PC-3 (cell line): ENCODE measurements around the gene TMEM161A. TPM values are rescaled to one million over a fixed set of nuclear protein-coding genes. Genes with fewer than 3 reads are reported as not detected.

Source experiments
- ATAC-seq: fragments of 200-7000 bp; cut with Tn5 transposase; 2 replicates; pipeline ENCODE4 v1.9.1; 2020; ENCODE audit warnings: mild to moderate bottlenecking, moderate library complexity
- Bru-seq: library from RNA; stranded (reverse); fragments of 400-500 nt; gene quantifications from one replicate; lab custom pipeline; 2021; lab: Mats Ljungman, UMichigan
- BruChase-seq, 2 experiments: library from RNA; stranded (reverse); fragments of 400-500 nt; gene quantifications; one replicate each; lab custom pipeline; 2021; lab: Mats Ljungman, UMichigan
- BruUV-seq: library from RNA; stranded (reverse); fragments of 400-500 nt; replicated peaks from 2 replicates; lab custom pipeline; 2021; lab: Mats Ljungman, UMichigan
- CTCF ChIA-PET: fragments of 300-600 bp; sonication (Branson Sonifier 250); formaldehyde crosslinking; loops from one replicate; lab custom pipeline; 2022; ENCODE audit warnings: antibody characterized with exemption; lab: Charles Lee
- POLR2A ChIA-PET: fragments of 300-600 bp; sonication (Branson Sonifier 250); formaldehyde crosslinking; loops from one replicate; lab custom pipeline; 2022; ENCODE audit warnings: antibody characterized with exemption; ENCODE audit not compliant: unreplicated experiment; lab: Charles Lee
- DNase-seq: peaks from one replicate; pipeline ENCODE4 v3.0.0-alpha.2; 2015
- H2AFZ ChIP-seq: fragments of 300-600 bp; sonication (generic); 2 replicates; pipeline ENCODE4 v1.6.0; 2016; ENCODE audit warnings: antibody characterized with exemption, low read length
- H3F3A ChIP-seq: fragments of 300-600 bp; sonication (generic); one replicate; pipeline ENCODE4 v1.6.0; 2017; ENCODE audit warnings: antibody characterized with exemption, low read length, control low read depth, mild to moderate bottlenecking; ENCODE audit not compliant: unreplicated experiment
- H3K27ac ChIP-seq: fragments of 300-600 bp; sonication (generic); 2 replicates; pipeline ENCODE4 v1.5.1; 2016; ENCODE audit warnings: mild to moderate bottlenecking, low read length
- H3K27me3 ChIP-seq: fragments of 300-600 bp; sonication (generic); 2 replicates; pipeline ENCODE4 v1.6.1; 2016; ENCODE audit warnings: low read length, mixed read lengths
- H3K36me3 ChIP-seq: fragments of 300-600 bp; sonication (generic); 2 replicates; pipeline ENCODE4 v1.6.1; 2016; ENCODE audit warnings: low read depth, mixed run types, low read length, mixed read lengths
- H3K4me1 ChIP-seq: fragments of 300-600 bp; sonication (generic); 2 replicates; pipeline ENCODE4 v1.5.1; 2016; ENCODE audit warnings: low read length; ENCODE audit not compliant: insufficient read depth
- H3K4me2 ChIP-seq: fragments of 300-600 bp; sonication (generic); 2 replicates; pipeline ENCODE4 v1.6.0; 2016; ENCODE audit warnings: low read length
- H3K4me3 ChIP-seq: fragments of 300-600 bp; sonication (generic); 2 replicates; pipeline ENCODE4 v1.5.1; 2016; ENCODE audit warnings: mild to moderate bottlenecking, low read length, mixed read lengths
- H3K79me2 ChIP-seq: fragments of 300-600 bp; sonication (generic); 2 replicates; pipeline ENCODE4 v1.6.1; 2017; ENCODE audit warnings: low read length, mixed read lengths
- H3K9ac ChIP-seq: fragments of 300-600 bp; sonication (generic); 2 replicates; pipeline ENCODE4 v1.6.0; 2016; ENCODE audit warnings: mild to moderate bottlenecking, low read length
- H3K9me2 ChIP-seq: fragments of 300-600 bp; sonication (generic); replicated peaks from 2 replicates; pipeline ENCODE4 v1.6.1; 2016; ENCODE audit warnings: mixed run types, low read length, mixed read lengths
- H3K9me3 ChIP-seq: fragments of 300-600 bp; sonication (generic); 2 replicates; pipeline ENCODE4 v1.6.1; 2016; ENCODE audit warnings: low read length, mixed read lengths
- H4K20me1 ChIP-seq: fragments of 300-600 bp; sonication (generic); 2 replicates; pipeline ENCODE4 v1.6.1; 2016; ENCODE audit warnings: low read length, mixed read lengths
- CTCF ChIP-seq: fragments of 300-600 bp; sonication (generic); conservative IDR thresholded peaks from 2 replicates; pipeline ENCODE4 v1.5.1; 2017; ENCODE audit warnings: antibody characterized with exemption, low read depth, mild to moderate bottlenecking, low read length
- EZH2 ChIP-seq: fragments of 300-600 bp; sonication (generic); IDR thresholded peaks from one replicate; pipeline ENCODE4 v1.6.1; 2017; ENCODE audit warnings: antibody characterized with exemption, mild to moderate bottlenecking, low read length; ENCODE audit not compliant: unreplicated experiment
- EZH2phosphoT487 ChIP-seq: fragments of 300-600 bp; sonication (generic); IDR thresholded peaks from 2 replicates; pipeline ENCODE4 v1.6.1; 2018; ENCODE audit warnings: mild to moderate bottlenecking, antibody characterized with exemption, low read length, borderline replicate concordance
- intact Hi-C: fragments of 100-400 bp; cut with micrococcal nuclease; formaldehyde crosslinking; loops from 2 replicates; pipeline ENCODE4 v1.9.0; 2023
- long read RNA-seq: library from polyadenylated mRNA; unstranded; transcript quantifications from one replicate; pipeline ENCODE4 v2.0.0, GENCODE V29; 2021; ENCODE audit not compliant: unreplicated experiment
- total RNA-seq: library from RNA; depleted of rRNA; stranded (reverse); fragments of >200 nt; gene quantifications from 2 replicates; pipeline ENCODE4 v1.2.3, GENCODE V29; 2014; rRNA removed

TMEM161A gene
- total RNA-seq (49.9 and 90.0 TPM in 2 replicates), Bru-seq, nascent RNA (percentile 52 among the genes with signal in this experiment), BruChase-seq, experiment 1, labeled RNA remaining after a 6-hour chase (percentile 58 among the genes with signal in this experiment), BruChase-seq, experiment 2, labeled RNA remaining after a 2-hour chase (percentile 56 among the genes with signal in this experiment)
- long read RNA-seq, transcript TMEM161A-201 (12 exons, 1,820 nt): major isoform, 47 of 87 reads
- long read RNA-seq, transcript TMEM161A-202 (10 exons, 1,930 nt): minor isoform, 5 of 87 reads
- long read RNA-seq, partial matches to known transcripts: 14 of 87 reads
- long read RNA-seq, other reads (novel, unspliced or antisense): 15 of 87 reads

GRCh38 chr19:19138109-19138981 lies at the start of gene TMEM161A:
Gene TMEM161A (minus strand): TSS chr19:19138478. CDS start chr19:19138428, 50 bp downstream.
- H3K4me1 ChIP-seq: peaks cover 11% of the 10 kb centered on the region; the same call in 1 of the 2 replicates
- peak within 1 kb of the TSS; percentile 95 for H2AFZ ChIP-seq
- peak within 1 kb of the TSS; percentile 100 for H3K4me2 ChIP-seq
- no peaks in the 10 kb centered on the region for H3K9me3 ChIP-seq
- ATAC-seq (peak; percentile 100), DNase-seq (peak; percentile 98)
- TF ChIP-seq CTCF (no peak), EZH2phosphoT487 (no peak), EZH2 (no peak)
- H3K27me3 ChIP-seq: no peaks in the 10 kb centered on the region
- peak within 1 kb of the TSS; percentile 85 for H3K4me3 ChIP-seq
- H3K36me3 ChIP-seq: no peaks in the 10 kb centered on the region; the same call in 1 of the 2 replicates
- CTCF ChIA-PET: no interaction called here
- H3K9me2 ChIP-seq: no peaks in the 10 kb centered on the region
- no peak within 1 kb of the TSS for H3K27ac ChIP-seq
- intact Hi-C loops: loop anchor here (2.0 kb wide), 1 partner anchor 84 kb away; no protein-coding TSS in a partner anchor
- BruUV-seq: no TSS peak
- H4K20me1 ChIP-seq: no peaks in the 10 kb centered on the region
- H3F3A ChIP-seq: no peaks in the 10 kb centered on the region
- peaks cover 13% of the 10 kb centered on the region for H3K79me2 ChIP-seq
- peak within 1 kb of the TSS; percentile 89 for H3K9ac ChIP-seq
- POLR2A ChIA-PET: no interaction called here

- no peak for ATAC-seq
- no peak for TF ChIP-seq CTCF
- H3K9me2 ChIP-seq: no peaks in the 10 kb centered on the region
- no peaks in the 10 kb centered on the region for H3K4me1 ChIP-seq
- ChIA-PET POLR2A (no interaction called here), CTCF (no interaction called here)
- no peaks in the 10 kb centered on the region for H4K20me1 ChIP-seq
- no TSS peak for BruUV-seq
- H3K27me3 ChIP-seq: no peaks in the 10 kb centered on the region
- no peaks in the 10 kb centered on the region for H3F3A ChIP-seq
- no peak for DNase-seq
- H3K27ac ChIP-seq: no peak overlapping the region
- H3K4me3 ChIP-seq: no peak overlapping the region
- no peak overlapping the region for H3K4me2 ChIP-seq
- intact Hi-C loops: no loop called here
- no peak overlapping the region for H3K9ac ChIP-seq
- H3K79me2 ChIP-seq: peaks cover 32% of the 10 kb centered on the region
- H3K9me3 ChIP-seq: no peaks in the 10 kb centered on the region
- no peak overlapping the region for H2AFZ ChIP-seq
- peaks cover 21% of the 10 kb centered on the region for H3K36me3 ChIP-seq
Measured at GRCh38 chr19:19186742-19187141, 48.5 kb upstream of the TMEM161A start.
